HUDEP-2 (cell line): ENCODE measurements around the gene FOXG1.

Experiments
- DNase-seq, 76 experiments: peaks; one replicate each; lab custom pipeline; 2025; ENCODE audit not compliant: unreplicated experiment in 76 of 76; lab: John Stamatoyannopoulos, UW

FOXG1 gene

GRCh38 chr14:28774764-28775735, 8.5 kb downstream of the FOXG1 start:
- DNase-seq, result no peak

GRCh38 chr14:28776482-28777266, 10.1 kb downstream of the FOXG1 start:
- no peak for DNase-seq

GRCh38 chr14:28777471-28778137, 11.0 kb downstream of the FOXG1 start:
- no peak for DNase-seq

- DNase-seq, result no peak
Observed at GRCh38 chr14:28778138-28779117, 11.8 kb downstream of the FOXG1 start.

- no peak for DNase-seq
Observed at GRCh38 chr14:28779456-28779855, 12.9 kb downstream of the FOXG1 start.

- DNase-seq, result no peak
Observed at GRCh38 chr14:28780843-28781820, 14.5 kb downstream of the FOXG1 start.

GRCh38 chr14:28782301-28782700, 15.7 kb downstream of the FOXG1 start:
- no peak for DNase-seq

GRCh38 chr14:28783664-28784063, 17.1 kb downstream of the FOXG1 start:
- no peak for DNase-seq

GRCh38 chr14:28784096-28785048, 17.8 kb downstream of the FOXG1 start:
- no peak for DNase-seq

- no peak for DNase-seq
Observed at GRCh38 chr14:28785096-28785952, 18.7 kb downstream of the FOXG1 start.

GRCh38 chr14:28807518-28807917, 40.9 kb downstream of the FOXG1 start:
- no peak for DNase-seq

- no peak for DNase-seq
Observed at GRCh38 chr14:28813810-28814209, 47.2 kb downstream of the FOXG1 start.
